Measurements from ENCODE around the gene GRM4.

GRM4 gene

GRCh38 chr6:34148631-34149451 lies 3.0 kb upstream of the GRM4 start:
- TF ChIP-seq, protein P1, sequence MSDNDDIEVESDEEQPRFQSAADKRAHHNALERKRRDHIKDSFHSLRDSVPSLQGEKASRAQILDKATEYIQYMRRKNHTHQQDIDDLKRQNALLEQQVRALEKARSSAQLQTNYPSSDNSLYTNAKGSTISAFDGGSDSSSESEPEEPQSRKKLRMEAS (IDR thresholded peaks at IDR 0.05; ENCODE audit: low read depth, low read length), result no peak
- TF ChIP-seq POLR2A (IDR thresholded peaks at IDR 0.05; ENCODE audit: extremely low read depth, insufficient read length), result no peak
- no peak for TF ChIP-seq MYC (IDR thresholded peaks at IDR 0.05; ENCODE audit: low read depth, low read length)
- TF ChIP-seq, protein P2, sequence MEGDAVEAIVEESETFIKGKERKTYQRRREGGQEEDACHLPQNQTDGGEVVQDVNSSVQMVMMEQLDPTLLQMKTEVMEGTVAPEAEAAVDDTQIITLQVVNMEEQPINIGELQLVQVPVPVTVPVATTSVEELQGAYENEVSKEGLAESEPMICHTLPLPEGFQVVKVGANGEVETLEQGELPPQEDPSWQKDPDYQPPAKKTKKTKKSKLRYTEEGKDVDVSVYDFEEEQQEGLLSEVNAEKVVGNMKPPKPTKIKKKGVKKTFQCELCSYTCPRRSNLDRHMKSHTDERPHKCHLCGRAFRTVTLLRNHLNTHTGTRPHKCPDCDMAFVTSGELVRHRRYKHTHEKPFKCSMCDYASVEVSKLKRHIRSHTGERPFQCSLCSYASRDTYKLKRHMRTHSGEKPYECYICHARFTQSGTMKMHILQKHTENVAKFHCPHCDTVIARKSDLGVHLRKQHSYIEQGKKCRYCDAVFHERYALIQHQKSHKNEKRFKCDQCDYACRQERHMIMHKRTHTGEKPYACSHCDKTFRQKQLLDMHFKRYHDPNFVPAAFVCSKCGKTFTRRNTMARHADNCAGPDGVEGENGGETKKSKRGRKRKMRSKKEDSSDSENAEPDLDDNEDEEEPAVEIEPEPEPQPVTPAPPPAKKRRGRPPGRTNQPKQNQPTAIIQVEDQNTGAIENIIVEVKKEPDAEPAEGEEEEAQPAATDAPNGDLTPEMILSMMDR (IDR thresholded peaks at IDR 0.05; ENCODE audit: low read depth, low read length), result no peak
- no peak overlapping the region for H3K4me3 ChIP-seq (ENCODE audit: low read depth, low read length)
- no peak for DNase-seq (ENCODE audit: low read depth)

- no peak for TF ChIP-seq MYC (IDR thresholded peaks at IDR 0.05; ENCODE audit: low read depth, low read length)
- TF ChIP-seq POLR2A (IDR thresholded peaks at IDR 0.05; ENCODE audit: extremely low read depth, insufficient read length), result no peak
- TF ChIP-seq, protein P1 (IDR thresholded peaks at IDR 0.05; ENCODE audit: low read depth, low read length), result no peak
- TF ChIP-seq, protein P2 (IDR thresholded peaks at IDR 0.05; ENCODE audit: low read depth, low read length), result no peak
- no peak for DNase-seq (ENCODE audit: low read depth)
These were observed 2.2 kb upstream of the GRM4 start for GRCh38 chr6:34147906-34148630.

GRCh38 chr6:34146801-34147592 lies 1.1 kb upstream of the GRM4 start:
- DNase-seq (ENCODE audit: low read depth), result no peak
- no peak overlapping the region for H3K4me3 ChIP-seq (ENCODE audit: low read depth, low read length)
- no peak for TF ChIP-seq MYC (IDR thresholded peaks at IDR 0.05; ENCODE audit: low read depth, low read length)
- TF ChIP-seq POLR2A (IDR thresholded peaks at IDR 0.05; ENCODE audit: extremely low read depth, insufficient read length), result no peak

More at GRCh38 chr6:34147906-34148630, 2.2 kb upstream of the GRM4 start:
- H3K4me3 ChIP-seq (ENCODE audit: low read depth, low read length), result no peak overlapping the region

GRCh38 chr6:34145161-34146020 lies 496 bp downstream of the GRM4 start:
- H3K4me3 ChIP-seq (ENCODE audit: low read depth, low read length), result no peak overlapping the region
- no peak for DNase-seq (ENCODE audit: low read depth)
- TF ChIP-seq MYC (IDR thresholded peaks at IDR 0.05; ENCODE audit: low read depth, low read length), result no peak
- TF ChIP-seq POLR2A (IDR thresholded peaks at IDR 0.05; ENCODE audit: extremely low read depth, insufficient read length), result no peak
- TF ChIP-seq, protein P1 (IDR thresholded peaks at IDR 0.05; ENCODE audit: low read depth, low read length), result no peak
- TF ChIP-seq, protein P2 (IDR thresholded peaks at IDR 0.05; ENCODE audit: low read depth, low read length), result no peak

- H3K4me3 ChIP-seq (ENCODE audit: low read depth, low read length), result no peak overlapping the region
- TF ChIP-seq, protein P2 (IDR thresholded peaks at IDR 0.05; ENCODE audit: low read depth, low read length), result no peak
- no peak for TF ChIP-seq MYC (IDR thresholded peaks at IDR 0.05; ENCODE audit: low read depth, low read length)
- no peak for DNase-seq (ENCODE audit: low read depth)
These were observed 1.2 kb downstream of the GRM4 start for GRCh38 chr6:34144581-34145160.

Measured in NB4 (cell line).